Measurements from ENCODE around the gene NINJ2. TPM values are rescaled to one million over a fixed set of nuclear protein-coding genes. Genes with fewer than 3 reads are reported as not detected.

Gene NINJ2
- polyA plus RNA-seq, 2 donors, result 3.3 to 10.9 TPM

GRCh38 chr12:539540-540310, 123.5 kb downstream of the NINJ2 start:
- peak overlapping the region; percentile 58 to 90 for H3K27ac ChIP-seq (ENCODE audit: low read depth in 2 of 2, low read length in 1 of 2)
- H3K4me1 ChIP-seq (ENCODE audit: control insufficient read depth in 2 of 2, insufficient read depth in 2 of 2, low read length in 1 of 2), result peaks cover 6 to 20% of the 10 kb centered on the region in 2 donors
- H3K36me3 ChIP-seq (ENCODE audit: control insufficient read depth in 2 of 2, insufficient read depth in 2 of 2, low read length in 1 of 2), result no peaks in the 10 kb centered on the region
- no peaks in the 10 kb centered on the region for H3K27me3 ChIP-seq (ENCODE audit: control insufficient read depth in 1 of 2, insufficient read depth in 2 of 2, low read length in 2 of 2)
- H3K4me3 ChIP-seq (ENCODE audit: low read depth in 1 of 2, low read length in 2 of 2), result no peak overlapping the region
- WGBS, 2 donors, result 92 to 93% methylated on average over 18 of the region's 18 CpGs
- H3K9me3 ChIP-seq (ENCODE audit: control insufficient read depth in 2 of 2, insufficient read depth in 1 of 2, low read depth in 1 of 2, low read length in 1 of 2), result no peaks in the 10 kb centered on the region

DNA sequence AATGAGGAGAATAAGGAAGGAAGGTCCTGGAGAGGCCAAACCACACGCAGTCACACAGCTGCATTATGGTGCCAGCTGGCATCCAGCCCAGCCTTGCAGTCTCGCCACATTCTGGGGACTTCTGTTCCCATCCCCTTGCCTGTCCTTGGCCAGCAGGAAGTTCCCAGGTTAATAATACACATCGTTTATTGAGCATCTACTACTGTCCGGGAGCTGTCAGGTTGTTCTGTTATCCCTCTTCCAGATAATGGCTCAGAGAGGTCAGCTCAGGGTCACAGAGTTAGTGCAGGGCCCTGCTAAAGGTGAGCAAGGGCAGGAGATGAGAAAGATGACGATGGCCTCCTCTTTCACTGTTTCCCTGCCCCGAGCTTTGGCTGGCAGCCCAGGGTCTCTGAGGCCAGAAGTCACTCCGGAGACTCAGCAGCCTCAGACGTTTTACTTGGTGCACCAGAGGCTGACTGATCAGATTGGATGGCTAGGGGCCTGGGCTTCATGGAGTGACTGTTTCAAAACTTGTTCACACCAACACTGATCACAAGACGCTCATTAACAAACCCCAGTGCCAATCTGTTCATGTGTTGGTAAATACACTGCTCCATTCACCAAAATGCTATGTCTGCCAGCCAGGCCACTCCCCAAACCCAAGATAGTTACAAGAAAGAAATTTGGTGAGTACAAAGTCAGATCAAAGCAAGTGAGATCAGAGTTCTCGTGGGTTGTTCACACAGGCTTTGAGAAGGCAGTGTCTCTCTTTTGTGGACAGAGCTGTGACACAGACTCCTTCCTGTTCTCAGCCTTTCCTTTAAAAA, 124.3 kb downstream of the NINJ2 start:
- Histone ChIP-seq H3K36me3 (ENCODE audit: control insufficient read depth in 2 of 2, insufficient read depth in 2 of 2, low read length in 1 of 2) (no peaks in the 10 kb centered on the region), H3K4me1 (ENCODE audit: control insufficient read depth in 2 of 2, insufficient read depth in 2 of 2, low read length in 1 of 2) (peaks cover 6 to 21% of the 10 kb centered on the region in 2 donors), H3K9me3 (ENCODE audit: control insufficient read depth in 2 of 2, insufficient read depth in 1 of 2, low read depth in 1 of 2, low read length in 1 of 2) (no peaks in the 10 kb centered on the region), H3K27me3 (ENCODE audit: control insufficient read depth in 1 of 2, insufficient read depth in 2 of 2, low read length in 2 of 2) (no peaks in the 10 kb centered on the region), H3K27ac (ENCODE audit: low read depth in 2 of 2, low read length in 1 of 2) (peak overlapping the region; percentile 58 to 91), H3K4me3 (ENCODE audit: low read depth in 1 of 2, low read length in 2 of 2) (no peak overlapping the region)
- 23 to 25% methylated on average over 10 of the region's 10 CpGs for WGBS, 2 donors

GRCh38 chr12:537772-538171, 125.5 kb downstream of the NINJ2 start:
- 58 to 59% methylated on average over 4 of the region's 4 CpGs for WGBS, 2 donors
- peaks cover 6 to 29% of the 10 kb centered on the region in 2 donors for H3K4me1 ChIP-seq (ENCODE audit: control insufficient read depth in 2 of 2, insufficient read depth in 2 of 2, low read length in 1 of 2)

DNA sequence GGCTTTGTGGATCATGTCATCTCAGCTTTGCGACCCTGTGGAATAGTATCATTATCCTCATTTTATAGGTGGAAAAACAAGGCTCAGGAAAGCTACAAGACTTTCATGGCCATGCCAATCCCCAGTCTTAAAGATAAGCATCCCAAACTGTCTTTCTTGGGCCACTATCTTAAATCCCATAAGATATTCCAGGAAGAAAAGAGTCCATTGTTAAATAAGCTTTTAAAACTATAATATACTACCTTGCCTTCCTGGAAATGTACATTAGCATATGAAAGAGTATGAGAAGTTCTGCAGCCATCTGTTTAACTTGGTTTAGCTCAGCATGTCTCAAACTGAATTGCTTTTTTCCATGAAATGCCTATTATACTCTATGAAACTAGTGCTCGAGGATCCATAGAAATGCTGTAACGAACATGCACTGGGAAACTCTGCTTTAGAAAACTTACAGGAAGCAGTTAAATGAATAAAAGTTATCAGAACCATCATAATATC, 126.4 kb downstream of the NINJ2 start:
- Histone ChIP-seq H3K4me1 (ENCODE audit: control insufficient read depth in 2 of 2, insufficient read depth in 2 of 2, low read length in 1 of 2) (peaks cover 6 to 21% of the 10 kb centered on the region in 2 donors), H3K4me3 (ENCODE audit: low read depth in 1 of 2, low read length in 2 of 2) (no peak overlapping the region), H3K27ac (ENCODE audit: low read depth in 2 of 2, low read length in 1 of 2) (no peak overlapping the region), H3K27me3 (ENCODE audit: control insufficient read depth in 1 of 2, insufficient read depth in 2 of 2, low read length in 2 of 2) (no peaks in the 10 kb centered on the region), H3K36me3 (ENCODE audit: control insufficient read depth in 2 of 2, insufficient read depth in 2 of 2, low read length in 1 of 2) (no peaks in the 10 kb centered on the region), H3K9me3 (ENCODE audit: control insufficient read depth in 2 of 2, insufficient read depth in 1 of 2, low read depth in 1 of 2, low read length in 1 of 2) (no peaks in the 10 kb centered on the region)
- 82 to 85% methylated on average over 3 of the region's 3 CpGs for WGBS, 2 donors

More at GRCh38 chr12:537772-538171, 125.5 kb downstream of the NINJ2 start:
- Histone ChIP-seq H3K4me3 (ENCODE audit: low read depth in 1 of 2, low read length in 2 of 2) (no peak overlapping the region), H3K36me3 (ENCODE audit: control insufficient read depth in 2 of 2, insufficient read depth in 2 of 2, low read length in 1 of 2) (no peaks in the 10 kb centered on the region), H3K27ac (ENCODE audit: low read depth in 2 of 2, low read length in 1 of 2) (peak overlapping the region; percentile 47 to 71), H3K9me3 (ENCODE audit: control insufficient read depth in 2 of 2, insufficient read depth in 1 of 2, low read depth in 1 of 2, low read length in 1 of 2) (no peaks in the 10 kb centered on the region), H3K27me3 (ENCODE audit: control insufficient read depth in 1 of 2, insufficient read depth in 2 of 2, low read length in 2 of 2) (no peaks in the 10 kb centered on the region)

- no peak overlapping the region for H3K4me3 ChIP-seq (ENCODE audit: low read depth in 1 of 2, low read length in 2 of 2)
- H3K36me3 ChIP-seq (ENCODE audit: control insufficient read depth in 2 of 2, insufficient read depth in 2 of 2, low read length in 1 of 2), result no peaks in the 10 kb centered on the region
- H3K27me3 ChIP-seq (ENCODE audit: control insufficient read depth in 1 of 2, insufficient read depth in 2 of 2, low read length in 2 of 2), result no peaks in the 10 kb centered on the region
- H3K4me1 ChIP-seq (ENCODE audit: control insufficient read depth in 2 of 2, insufficient read depth in 2 of 2, low read length in 1 of 2), result peaks cover 3 to 17% of the 10 kb centered on the region in 2 donors
- WGBS, 2 donors, result 94 to 96% methylated on average over 7 of the region's 7 CpGs
- no peak overlapping the region for H3K27ac ChIP-seq (ENCODE audit: low read depth in 2 of 2, low read length in 1 of 2)
- H3K9me3 ChIP-seq (ENCODE audit: control insufficient read depth in 2 of 2, insufficient read depth in 1 of 2, low read depth in 1 of 2, low read length in 1 of 2), result no peaks in the 10 kb centered on the region
Observed at GRCh38 chr12:535396-535795, 127.8 kb downstream of the NINJ2 start.

DNA sequence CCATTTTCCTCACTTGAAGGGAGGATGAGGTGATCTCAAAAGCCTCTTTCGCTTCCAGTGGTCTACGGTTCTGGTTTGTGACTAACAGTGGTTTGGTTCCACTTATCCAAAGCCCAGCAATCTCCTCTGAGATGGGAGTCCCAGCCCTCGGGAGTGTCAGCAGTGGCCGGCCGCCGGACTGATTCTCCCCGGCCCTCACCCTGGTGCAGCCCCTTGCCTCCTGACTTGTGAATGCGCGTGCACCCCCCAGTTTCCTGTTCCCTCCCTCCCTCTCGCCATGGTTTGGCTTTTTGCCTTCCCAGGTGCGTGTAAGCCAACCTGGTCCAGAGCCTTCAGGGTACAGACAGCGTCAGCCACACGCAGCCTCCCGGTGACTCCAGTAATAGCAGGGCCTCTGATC, 129.0 kb downstream of the NINJ2 start:
- no peaks in the 10 kb centered on the region for H3K9me3 ChIP-seq (ENCODE audit: control insufficient read depth in 2 of 2, insufficient read depth in 1 of 2, low read depth in 1 of 2, low read length in 1 of 2)
- WGBS, 2 donors, result 74 to 87% methylated on average over 14 of the region's 14 CpGs
- no peak overlapping the region for H3K27ac ChIP-seq (ENCODE audit: low read depth in 2 of 2, low read length in 1 of 2)
- no peaks in the 10 kb centered on the region for H3K36me3 ChIP-seq (ENCODE audit: control insufficient read depth in 2 of 2, insufficient read depth in 2 of 2, low read length in 1 of 2)
- H3K4me1 ChIP-seq (ENCODE audit: control insufficient read depth in 2 of 2, insufficient read depth in 2 of 2, low read length in 1 of 2), result peaks cover 0 to 17% of the 10 kb centered on the region in 2 donors
- H3K27me3 ChIP-seq (ENCODE audit: control insufficient read depth in 1 of 2, insufficient read depth in 2 of 2, low read length in 2 of 2), result no peaks in the 10 kb centered on the region
- no peak overlapping the region for H3K4me3 ChIP-seq (ENCODE audit: low read depth in 1 of 2, low read length in 2 of 2)

- H3K4me1 ChIP-seq (ENCODE audit: control insufficient read depth in 2 of 2, insufficient read depth in 2 of 2, low read length in 1 of 2), result peaks cover 0 to 14% of the 10 kb centered on the region in 2 donors
- 93 to 94% methylated on average over 14 of the region's 14 CpGs for WGBS, 2 donors
- H3K9me3 ChIP-seq (ENCODE audit: control insufficient read depth in 2 of 2, insufficient read depth in 1 of 2, low read depth in 1 of 2, low read length in 1 of 2), result no peaks in the 10 kb centered on the region
- H3K4me3 ChIP-seq (ENCODE audit: low read depth in 1 of 2, low read length in 2 of 2), result no peak overlapping the region
- no peak overlapping the region for H3K27ac ChIP-seq (ENCODE audit: low read depth in 2 of 2, low read length in 1 of 2)
- no peaks in the 10 kb centered on the region for H3K36me3 ChIP-seq (ENCODE audit: control insufficient read depth in 2 of 2, insufficient read depth in 2 of 2, low read length in 1 of 2)
- H3K27me3 ChIP-seq (ENCODE audit: control insufficient read depth in 1 of 2, insufficient read depth in 2 of 2, low read length in 2 of 2), result no peaks in the 10 kb centered on the region
Observed at GRCh38 chr12:533718-534117, 129.5 kb downstream of the NINJ2 start.

DNA sequence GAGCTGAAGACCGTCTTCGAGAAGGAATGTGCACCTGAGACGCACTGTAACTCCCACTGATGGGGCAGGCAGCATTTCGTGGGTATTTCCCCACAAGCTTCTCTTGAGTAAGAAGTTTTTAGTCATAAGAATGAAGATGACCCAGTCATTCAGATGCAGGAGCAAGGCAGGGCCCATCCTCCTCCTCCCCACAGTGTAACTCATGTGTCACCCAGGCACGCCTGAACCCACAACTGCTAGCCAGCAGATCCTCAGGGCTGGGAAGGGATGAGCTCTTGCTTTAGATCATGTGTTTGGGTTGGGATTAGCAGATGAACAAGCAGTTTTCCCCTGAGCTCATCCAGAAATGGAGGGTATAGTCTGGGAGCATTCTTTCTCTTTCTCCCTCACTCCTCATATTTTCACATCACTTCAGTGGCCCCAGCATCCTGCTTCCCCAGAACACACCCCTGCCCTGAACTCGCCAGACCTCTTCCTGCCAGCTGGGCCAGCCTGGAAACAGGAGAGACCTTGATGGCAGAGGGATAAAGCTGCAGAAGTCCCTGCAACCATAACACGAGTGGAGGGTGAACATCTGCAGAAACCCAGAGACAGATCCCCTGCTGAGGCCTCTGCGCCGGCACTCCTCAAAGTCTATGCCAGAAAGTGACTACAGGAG, 130.2 kb downstream of the NINJ2 start:
- Histone ChIP-seq H3K36me3 (ENCODE audit: control insufficient read depth in 2 of 2, insufficient read depth in 2 of 2, low read length in 1 of 2) (no peaks in the 10 kb centered on the region), H3K27me3 (ENCODE audit: control insufficient read depth in 1 of 2, insufficient read depth in 2 of 2, low read length in 2 of 2) (no peaks in the 10 kb centered on the region), H3K9me3 (ENCODE audit: control insufficient read depth in 2 of 2, insufficient read depth in 1 of 2, low read depth in 1 of 2, low read length in 1 of 2) (no peaks in the 10 kb centered on the region), H3K4me3 (ENCODE audit: low read depth in 1 of 2, low read length in 2 of 2) (no peak overlapping the region), H3K4me1 (ENCODE audit: control insufficient read depth in 2 of 2, insufficient read depth in 2 of 2, low read length in 1 of 2) (peaks cover 0 to 12% of the 10 kb centered on the region in 2 donors), H3K27ac (ENCODE audit: low read depth in 2 of 2, low read length in 1 of 2) (peak overlapping the region; percentile 67 to 90)
- WGBS, 2 donors, result 56 to 71% methylated on average over 9 of the region's 9 CpGs

GRCh38 chr12:531951-532585, 131.2 kb downstream of the NINJ2 start:
- Histone ChIP-seq H3K4me3 (ENCODE audit: low read depth in 1 of 2, low read length in 2 of 2) (no peak overlapping the region), H3K27me3 (ENCODE audit: control insufficient read depth in 1 of 2, insufficient read depth in 2 of 2, low read length in 2 of 2) (no peaks in the 10 kb centered on the region), H3K27ac (ENCODE audit: low read depth in 2 of 2, low read length in 1 of 2) (peak overlapping the region; percentile 64 to 88), H3K9me3 (ENCODE audit: control insufficient read depth in 2 of 2, insufficient read depth in 1 of 2, low read depth in 1 of 2, low read length in 1 of 2) (no peaks in the 10 kb centered on the region), H3K4me1 (ENCODE audit: control insufficient read depth in 2 of 2, insufficient read depth in 2 of 2, low read length in 1 of 2) (peaks cover 0 to 12% of the 10 kb centered on the region in 2 donors), H3K36me3 (ENCODE audit: control insufficient read depth in 2 of 2, insufficient read depth in 2 of 2, low read length in 1 of 2) (no peaks in the 10 kb centered on the region)
- WGBS, 2 donors, result 72 to 75% methylated on average over 3 of the region's 3 CpGs

Data from esophagus (tissue), 2 donors.